Esophagus muscularis mucosa (tissue), 4 donors: Measurements from ENCODE around the gene DHX16. TPM values are rescaled to one million over a fixed set of nuclear protein-coding genes. Genes with fewer than 3 reads are reported as not detected.

ENCODE experiments used
- DNase-seq: peaks from one replicate; pipeline ENCODE4 v3.0.0-alpha.2; 2017; ENCODE audit errors: extremely low spot score
- H3K27ac ChIP-seq, 4 donors: fragments of 200-600 bp; sonication (generic); replicated peaks in 1 of 4; 1 replicate in 3 of 4; 2 replicates in 1 of 4; pipeline ENCODE4 v1.5.1; 2016 to 2019; ENCODE audit warnings: mild to moderate bottlenecking in 1 of 4
- H3K27me3 ChIP-seq, 4 donors: fragments of 200-600 bp; sonication (generic); one replicate each; pipeline versions ENCODE4 v1.5.1 to v1.6.0; 2016 to 2019
- H3K36me3 ChIP-seq, 4 donors: fragments of 200-600 bp; sonication (generic); one replicate each; pipeline ENCODE4 v1.5.1; 2016 to 2019
- H3K4me1 ChIP-seq, 4 donors: fragments of 200-600 bp; sonication (generic); one replicate each; pipeline ENCODE4 v1.5.1; 2016 to 2019
- H3K4me3 ChIP-seq, 4 donors: fragments of 200-600 bp; sonication (generic); 1 replicate in 2 of 4; 2 replicates in 2 of 4; pipeline ENCODE4 v1.5.1; 2016 to 2019; ENCODE audit warnings: mild to moderate bottlenecking in 4 of 4, moderate library complexity in 1 of 4
- H3K9me3 ChIP-seq, 4 donors: fragments of 200-600 bp; sonication (generic); 1 replicate in 3 of 4; 2 replicates in 1 of 4; pipeline ENCODE4 v1.5.1; 2016 to 2019
- CTCF ChIP-seq, 3 experiments: fragments of 200-600 bp in 2 of 3; fragments of 450-650 bp in 1 of 3; sonication (generic) in 2 of 3; IDR thresholded peaks; one replicate each; pipeline ENCODE4 v1.5.1; 2017 to 2019; ENCODE audit warnings: antibody characterized with exemption in 3 of 3, mild to moderate bottlenecking in 2 of 3, moderate library complexity in 1 of 3
- EP300 ChIP-seq: sonication (generic); formaldehyde crosslinking; IDR thresholded peaks from one replicate; pipeline ENCODE4 v1.6.1; 2017; ENCODE audit warnings: antibody characterized with exemption
- POLR2A ChIP-seq: fragments of 450-650 bp; IDR thresholded peaks from one replicate; pipeline ENCODE4 v1.6.1; 2017; ENCODE audit warnings: antibody characterized with exemption, moderate library complexity, mild to moderate bottlenecking, low read depth
- POLR2AphosphoS5 ChIP-seq, 2 donors: sonication (generic); formaldehyde crosslinking; IDR thresholded peaks; one replicate each; pipeline ENCODE4 v1.6.1; 2017; ENCODE audit warnings: antibody characterized with exemption in 2 of 2
- WGBS: methylation state at CpG from one replicate; pipeline ENCODE4 v1.1.5; 2018; 5-methylcytosine and 5-hydroxymethylcytosine counted together
- intact Hi-C: fragments of 100-400 bp; cut with DNase I; formaldehyde crosslinking; loops from one replicate; pipeline ENCODE4 v1.15.1; 2023
- total RNA-seq, 4 donors: library from RNA; depleted of rRNA; stranded (reverse); fragments of >200 nt; gene quantifications; one replicate each; pipeline versions ENCODE4 v1.1.0 to v1.2.1, GENCODE V29; 2016

DHX16 gene
- total RNA-seq, 4 donors from 2014 or later: 20.3 to 41.1 (median 31.1) TPM

DNA sequence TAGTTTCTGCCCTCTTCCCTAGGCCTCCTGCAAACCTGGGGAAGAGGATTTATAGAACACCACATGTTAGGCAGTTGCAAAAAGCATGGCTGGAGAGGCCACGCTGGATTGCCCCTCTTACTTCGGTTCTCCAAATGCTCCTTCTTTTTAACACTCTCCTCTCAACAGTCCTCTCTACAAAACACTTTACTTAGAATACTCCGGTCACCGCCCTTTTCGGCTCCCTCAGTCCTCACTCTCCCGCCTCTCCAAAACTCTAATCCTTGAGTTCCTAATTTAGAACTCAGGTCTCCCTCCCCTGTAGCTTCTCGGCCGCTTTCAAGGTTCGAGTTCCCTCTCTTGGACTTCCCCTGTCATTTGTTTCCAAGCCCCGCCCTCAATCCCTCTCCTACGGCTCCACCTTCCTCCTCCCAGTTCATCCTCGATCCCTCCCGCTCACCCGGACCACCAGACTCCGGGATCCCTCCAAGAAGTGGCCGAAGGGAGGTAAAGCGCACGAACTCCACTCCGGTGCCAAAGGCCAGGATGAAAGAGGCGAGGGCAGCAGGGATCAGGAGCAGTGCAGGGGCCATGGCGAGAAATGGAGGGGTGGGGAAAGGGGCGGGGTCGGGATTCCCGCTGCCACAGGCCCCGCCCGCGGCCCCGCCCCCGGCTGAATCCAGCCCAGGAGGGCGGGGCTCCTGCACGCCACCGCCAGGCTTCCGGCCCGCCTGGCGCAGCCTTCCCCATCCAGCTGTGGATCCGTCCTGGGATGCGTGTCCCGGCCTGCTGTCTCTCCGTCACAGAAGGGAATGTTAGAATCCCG is 17.8 kb upstream of the DHX16 start, which contains the start of gene NRM:
NRM (minus strand) TSS at position 582 of the 805 bp plus-strand sequence; CDS start at position 572, 10 bp downstream.
- H3K27me3 ChIP-seq: no peaks in the 10 kb centered on the region
- H3K27ac ChIP-seq: peak within 1 kb of the TSS; percentile 95 to 99 (median 97)
- no peaks in the 10 kb centered on the region for H3K9me3 ChIP-seq
- DNase-seq: peak; percentile 97
- intact Hi-C loops: no loop called here
- peak within 1 kb of the TSS; percentile 70 to 77 (median 72) for H3K4me3 ChIP-seq
- under 1% methylated on average over 31 of the region's 40 CpGs for WGBS
- H3K36me3 ChIP-seq: no peaks in the 10 kb centered on the region
- TF ChIP-seq POLR2A (no peak), CTCF (IDR thresholded peaks at IDR 0.05) (no peak), POLR2AphosphoS5 (IDR thresholded peaks at IDR 0.05) (peak; percentile 76 to 88), EP300 (no peak)
- peaks cover 32 to 56% (median 48%) of the 10 kb centered on the region in 4 donors for H3K4me1 ChIP-seq

DNA sequence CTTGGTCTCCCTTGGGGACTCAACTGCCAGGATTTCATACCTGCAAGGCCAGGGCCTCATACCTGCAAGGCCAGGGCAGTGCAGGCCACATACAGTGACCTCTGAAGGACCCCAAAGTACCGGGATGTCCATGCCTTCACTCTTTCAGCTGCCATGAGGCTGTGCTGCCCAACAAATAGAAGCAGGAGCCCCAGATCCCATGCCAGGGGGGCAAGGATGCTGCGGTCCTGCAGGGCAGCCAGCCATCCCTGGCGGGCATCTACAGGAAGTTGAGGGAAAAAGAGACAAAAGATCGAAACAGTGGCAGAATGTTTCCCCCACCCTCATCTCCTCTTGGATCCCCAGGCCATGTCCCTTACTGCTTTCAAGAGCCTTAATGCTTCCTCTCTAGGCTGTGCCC is 17.2 kb upstream of the DHX16 start:
- Histone ChIP-seq H3K4me1 (peaks cover 33 to 56% (median 52%) of the 10 kb centered on the region in 4 donors), H3K4me3 (peak overlapping the region; percentile 70 to 77 (median 72)), H3K27ac (peak overlapping the region; percentile 95 to 99 (median 97)), H3K27me3 (no peaks in the 10 kb centered on the region), H3K9me3 (no peaks in the 10 kb centered on the region), H3K36me3 (no peaks in the 10 kb centered on the region)
- WGBS: 8% methylated on average over 4 of the region's 4 CpGs
- intact Hi-C loops: loop anchor here (10.0 kb wide), 1 partner anchor 195 kb away; the partner anchor contains the start of gene DDR1
- TF ChIP-seq CTCF (IDR thresholded peaks at IDR 0.05) (no peak), POLR2A (no peak), POLR2AphosphoS5 (IDR thresholded peaks at IDR 0.05) (no peak), EP300 (no peak)
- DNase-seq: no peak

- Histone ChIP-seq H3K36me3 (peaks cover 0 to 4% (median 0%) of the 10 kb centered on the region in 4 donors), H3K27me3 (no peaks in the 10 kb centered on the region), H3K4me3 (peak overlapping the region in 2 of 4 donors; percentile 70 to 93), H3K27ac (peak overlapping the region; percentile 95 to 99 (median 97)), H3K9me3 (no peaks in the 10 kb centered on the region), H3K4me1 (peaks cover 37 to 62% (median 58%) of the 10 kb centered on the region in 4 donors)
- intact Hi-C loops: loop anchor here (10.0 kb wide), 1 partner anchor 196 kb away; the partner anchor contains the start of gene DDR1
- TF ChIP-seq POLR2AphosphoS5 (IDR thresholded peaks at IDR 0.05) (no peak), EP300 (no peak), CTCF (IDR thresholded peaks at IDR 0.05) (no peak)
- WGBS: 75% methylated on average over 11 of the region's 11 CpGs
- DNase-seq: no peak
Measured at GRCh38 chr6:30689022-30689865, 16.4 kb upstream of the DHX16 start.

- Histone ChIP-seq H3K27me3 (no peaks in the 10 kb centered on the region), H3K4me3 (peak overlapping the region in 3 of 4 donors; percentile 70 to 93 (median 74)), H3K36me3 (peaks cover 0 to 4% (median 0%) of the 10 kb centered on the region in 4 donors), H3K27ac (peak overlapping the region; percentile 95 to 99 (median 97)), H3K4me1 (peaks cover 38 to 69% (median 65%) of the 10 kb centered on the region in 4 donors), H3K9me3 (no peaks in the 10 kb centered on the region)
- intact Hi-C loops: loop anchor here (10.0 kb wide), 1 partner anchor 196 kb away; the partner anchor contains the start of gene DDR1
- no peak for DNase-seq
- no peak for TF ChIP-seq POLR2AphosphoS5 (IDR thresholded peaks at IDR 0.05)
- no peak for TF ChIP-seq CTCF (IDR thresholded peaks at IDR 0.05)
- TF ChIP-seq EP300: no peak
- no peak for TF ChIP-seq POLR2A
- 79% methylated on average over 9 of the region's 9 CpGs for WGBS
Measured at GRCh38 chr6:30688569-30688968, 15.8 kb upstream of the DHX16 start.
